GM21423 (cell line): Measurements from ENCODE around the gene SMIM38.

Source experiments
- ATAC-seq: cut with Tn5 transposase; IDR thresholded peaks from one replicate; pipeline ENCODE4 v1.9.1; 2021; ENCODE audit warnings: mild to moderate bottlenecking, moderate library complexity; ENCODE audit not compliant: unreplicated experiment

Gene SMIM38

DNA sequence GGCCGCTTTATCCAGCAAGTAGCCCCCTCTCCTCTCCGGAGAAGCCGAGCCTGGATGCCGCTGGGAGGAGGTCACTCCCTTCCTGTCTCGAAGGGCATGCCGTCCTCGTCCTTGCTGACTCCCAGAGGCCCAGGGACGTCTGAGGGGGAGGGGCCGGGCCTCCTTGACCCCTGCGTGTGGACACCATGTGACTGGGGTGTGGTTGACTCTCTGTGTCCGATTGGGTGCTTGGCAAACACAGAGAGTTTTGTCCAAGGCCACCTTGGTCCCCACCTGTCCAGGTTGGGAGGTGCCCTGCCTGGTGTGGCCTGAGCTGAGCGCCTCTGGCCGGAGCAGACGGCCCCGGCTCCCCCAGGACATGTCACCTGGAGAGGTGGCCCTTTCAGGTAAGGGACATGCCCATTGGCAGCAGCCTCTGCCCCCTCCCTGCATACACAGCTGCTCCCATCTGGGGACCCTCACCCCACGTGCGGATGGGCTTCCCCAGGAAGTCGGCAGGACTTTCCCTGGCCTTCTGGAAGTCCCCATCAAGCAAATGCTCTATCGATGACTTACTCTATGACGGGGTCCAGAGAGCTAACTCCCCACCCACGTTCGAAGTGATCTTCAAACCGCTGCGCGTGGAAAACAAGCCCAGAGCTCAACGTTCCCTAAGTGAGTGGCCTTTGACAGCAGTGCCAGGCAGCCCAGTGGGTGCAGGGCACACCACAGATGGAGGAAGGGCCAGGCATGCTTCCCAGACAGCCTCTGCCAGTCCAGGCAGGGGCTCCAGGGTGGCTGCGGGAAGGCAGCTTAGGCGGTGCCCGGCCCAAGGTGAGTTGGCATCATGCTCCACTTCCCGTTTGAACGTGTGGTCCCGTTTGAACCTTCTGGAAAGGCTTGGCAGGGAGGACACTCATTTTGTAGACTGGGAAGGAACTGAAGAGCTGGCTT is at the start of gene SMIM38:
TSS of gene SMIM38 (plus strand) at position 634 of the 933 bp plus-strand sequence. CDS start 1,912 bp downstream, outside the sequence.
- no peak for ATAC-seq

- no peak for ATAC-seq
Observed at GRCh38 chr11:69106031-69106811, 49.5 kb upstream of the SMIM38 start.

GRCh38 chr11:69107413-69107812 is 48.3 kb upstream of the SMIM38 start:
- ATAC-seq, result no peak

DNA sequence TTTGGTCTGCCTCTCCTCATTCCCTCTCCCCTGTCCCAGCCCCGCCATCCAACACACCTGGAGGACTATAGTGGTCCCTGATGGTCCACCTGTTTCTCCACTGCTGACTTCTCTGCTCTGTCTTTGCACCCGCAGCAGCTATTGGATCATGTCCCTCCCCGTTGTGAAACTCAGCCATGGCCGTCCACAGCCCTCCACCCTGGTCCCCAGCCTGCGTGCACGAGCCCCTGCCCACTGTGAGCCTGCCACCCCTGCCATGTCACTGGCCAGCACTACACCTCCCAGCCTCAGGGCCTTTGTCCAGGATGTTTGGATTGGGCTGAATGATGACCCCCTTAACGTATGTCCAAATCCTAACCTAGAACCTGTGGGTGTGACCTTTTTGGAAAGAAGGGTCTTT is 47.7 kb upstream of the SMIM38 start:
- no peak for ATAC-seq

GRCh38 chr11:69108559-69108958 is 47.2 kb upstream of the SMIM38 start:
- ATAC-seq, result no peak

- no peak for ATAC-seq
Observed at GRCh38 chr11:69109101-69109500, 46.6 kb upstream of the SMIM38 start.

GRCh38 chr11:69110451-69110850 is 45.3 kb upstream of the SMIM38 start:
- no peak for ATAC-seq

GRCh38 chr11:69111624-69112542 is 43.9 kb upstream of the SMIM38 start:
- ATAC-seq, result no peak

- ATAC-seq, result no peak
Observed at GRCh38 chr11:69113226-69113625, 42.5 kb upstream of the SMIM38 start.

- no peak for ATAC-seq
Observed at GRCh38 chr11:69113646-69114340, 41.9 kb upstream of the SMIM38 start.

DNA sequence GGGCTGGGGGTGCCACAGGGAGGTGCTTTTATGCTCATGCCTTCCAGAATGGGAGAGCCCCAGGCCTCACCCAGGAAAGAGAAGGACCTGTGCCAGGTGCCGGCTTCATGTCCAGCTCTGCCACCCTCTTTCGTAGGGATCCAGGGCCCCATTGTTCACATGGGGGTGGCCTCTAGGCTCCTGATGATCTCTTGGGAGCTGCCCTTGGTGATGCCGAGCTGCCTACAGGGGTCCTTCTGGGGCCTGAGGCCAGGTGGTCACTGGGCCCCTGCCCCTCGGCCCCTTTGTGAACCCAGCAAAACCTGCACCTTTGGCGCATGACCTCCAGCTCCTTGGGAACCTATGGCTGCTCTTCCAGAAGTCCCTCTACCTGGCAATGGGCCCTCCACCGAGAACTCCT is 41.4 kb upstream of the SMIM38 start:
- ATAC-seq, result no peak

- ATAC-seq, result no peak
Observed at GRCh38 chr11:69114811-69115523, 40.8 kb upstream of the SMIM38 start.

GRCh38 chr11:69115586-69116560 is 39.9 kb upstream of the SMIM38 start:
- no peak for ATAC-seq

- ATAC-seq, result no peak
Observed at GRCh38 chr11:69116671-69117070, 39.1 kb upstream of the SMIM38 start.

DNA sequence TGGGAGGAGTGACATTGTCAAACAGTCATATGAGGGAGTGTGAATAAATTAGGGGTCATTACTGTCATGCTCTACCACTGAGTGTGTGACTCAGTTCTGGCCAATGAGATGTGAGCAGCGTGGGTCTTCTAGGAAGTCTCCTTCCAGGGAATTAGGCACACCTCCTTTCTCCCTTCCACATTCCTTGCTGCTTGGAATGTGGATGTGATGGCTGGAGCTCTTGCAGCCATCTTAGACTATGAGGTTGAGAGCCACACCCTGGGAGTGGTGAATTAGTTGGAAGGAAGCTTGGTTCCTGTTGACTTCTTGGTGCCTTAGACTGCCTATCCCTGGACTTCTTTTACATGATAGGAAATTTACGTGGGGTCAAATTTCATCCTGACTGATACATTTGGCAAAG is 36.5 kb upstream of the SMIM38 start:
- no peak for ATAC-seq

DNA sequence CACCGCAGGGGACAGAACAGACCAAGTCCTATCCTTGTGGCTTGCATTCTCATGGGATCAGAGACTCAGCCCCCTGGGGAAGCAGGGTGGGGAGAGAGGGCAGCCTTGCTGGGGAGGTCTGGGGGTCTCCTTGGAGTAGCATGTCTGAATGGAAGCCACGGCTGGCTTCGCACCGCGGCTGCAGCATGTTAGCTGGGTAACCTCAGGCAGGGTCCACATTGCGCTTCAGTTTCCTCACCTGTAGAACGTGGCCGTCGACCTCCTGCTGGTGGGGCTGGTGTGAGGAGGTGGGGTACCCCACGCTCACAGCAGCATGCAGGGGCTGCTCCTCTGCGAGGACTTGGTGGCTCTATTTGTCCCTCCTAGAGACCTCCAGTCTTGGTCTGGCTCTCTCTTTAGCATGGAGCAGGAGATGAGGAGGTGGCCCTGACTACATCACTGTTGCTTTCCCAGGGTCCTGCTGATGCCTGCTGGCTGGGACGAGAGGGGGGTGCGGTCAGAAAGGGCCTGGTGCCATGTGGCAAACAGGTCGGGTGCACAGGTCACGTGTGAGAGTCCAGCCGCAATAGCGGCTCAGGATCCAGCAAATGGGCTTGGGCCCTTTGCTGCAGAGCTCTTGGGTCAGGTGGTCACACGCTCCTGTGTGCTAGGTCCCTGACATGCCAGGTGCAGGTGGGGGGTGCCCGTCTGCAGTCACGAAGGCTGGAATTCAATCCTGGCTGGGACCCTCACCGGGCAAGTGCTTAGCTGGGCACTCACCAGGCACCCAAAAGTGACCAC is 35.4 kb upstream of the SMIM38 start:
- ATAC-seq, result no peak

GRCh38 chr11:69121021-69121420 is 34.7 kb upstream of the SMIM38 start:
- ATAC-seq, result no peak
